GM23248 (cell line): ENCODE measurements around the gene HHIPL1. TPM values are rescaled to one million over a fixed set of nuclear protein-coding genes. Genes with fewer than 3 reads are reported as not detected.
"Not testable (repeated sequence)": the region's sequence is repeated elsewhere in the genome, so short reads cannot be mapped to it uniquely, and the experiment has no call there.

Source experiments
- DNase-seq: peaks from one replicate; pipeline ENCODE4 v3.0.0-alpha.2; 2015
- H2AFZ ChIP-seq: fragments of 200-600 bp; sonication (generic); 2 replicates; pipeline ENCODE4 v1.6.1; 2016; ENCODE audit warnings: antibody characterized with exemption
- H3F3A ChIP-seq: fragments of 200-600 bp; sonication (generic); 2 replicates; pipeline ENCODE4 v1.6.1; 2016; ENCODE audit warnings: mild to moderate bottlenecking, antibody characterized with exemption, mixed run types; ENCODE audit not compliant: insufficient read depth
- H3K27ac ChIP-seq: fragments of 200-600 bp; sonication (generic); 2 replicates; pipeline ENCODE4 v1.5.1; 2016; ENCODE audit warnings: mild to moderate bottlenecking
- H3K27me3 ChIP-seq: fragments of 200-600 bp; sonication (generic); replicated peaks from 2 replicates; pipeline ENCODE4 v1.6.1; 2016; ENCODE audit warnings: mild to moderate bottlenecking; ENCODE audit not compliant: insufficient read depth
- H3K36me3 ChIP-seq: fragments of 200-600 bp; sonication (generic); 2 replicates; pipeline ENCODE4 v1.6.1; 2016; ENCODE audit warnings: low read depth, mild to moderate bottlenecking
- H3K4me1 ChIP-seq: fragments of 200-600 bp; sonication (generic); 2 replicates; pipeline ENCODE4 v1.6.1; 2016; ENCODE audit warnings: mild to moderate bottlenecking; ENCODE audit not compliant: insufficient read depth
- H3K4me2 ChIP-seq: fragments of 200-600 bp; sonication (generic); one replicate; pipeline ENCODE4 v1.6.1; 2016; ENCODE audit warnings: mild to moderate bottlenecking; ENCODE audit not compliant: unreplicated experiment
- H3K4me3 ChIP-seq: fragments of 200-600 bp; sonication (generic); 2 replicates; pipeline ENCODE4 v1.5.1; 2016; ENCODE audit warnings: mild to moderate bottlenecking
- H3K79me2 ChIP-seq: fragments of 200-600 bp; sonication (generic); 2 replicates; pipeline ENCODE4 v1.6.1; 2016; ENCODE audit warnings: mild to moderate bottlenecking; ENCODE audit not compliant: insufficient read depth
- H3K9ac ChIP-seq: fragments of 200-600 bp; sonication (generic); 2 replicates; pipeline ENCODE4 v1.6.1; 2016; ENCODE audit warnings: mild to moderate bottlenecking
- H3K9me2 ChIP-seq: fragments of 200-600 bp; sonication (generic); 2 replicates; pipeline ENCODE4 v1.6.1; 2016; ENCODE audit warnings: mixed run types, mild to moderate bottlenecking, moderate library complexity; ENCODE audit not compliant: insufficient read depth
- H3K9me3 ChIP-seq: fragments of 200-600 bp; sonication (generic); one replicate; pipeline ENCODE4 v1.6.1; 2017; ENCODE audit warnings: low read depth
- H4K20me1 ChIP-seq: fragments of 200-600 bp; sonication (generic); 2 replicates; pipeline ENCODE4 v1.6.0; 2016; ENCODE audit not compliant: insufficient read depth
- EZH2 ChIP-seq: fragments of 200-600 bp; sonication (generic); IDR thresholded peaks from 2 replicates; pipeline ENCODE4 v1.6.1; 2018; ENCODE audit warnings: antibody characterized with exemption, mild to moderate bottlenecking; ENCODE audit not compliant: insufficient read depth, poor library complexity, severe bottlenecking
- EZH2phosphoT487 ChIP-seq: fragments of 200-600 bp; sonication (generic); IDR thresholded peaks from 2 replicates; pipeline ENCODE4 v1.6.1; 2018; ENCODE audit warnings: antibody characterized with exemption, moderate library complexity, mild to moderate bottlenecking, low read depth; ENCODE audit not compliant: insufficient read depth
- WGBS, 2 experiments: methylation state at CpG; one replicate each; pipeline ENCODE4 v1.1.6; 2015 to 2017; ENCODE audit warnings: low lambda C conversion rate in 2 of 2, low coverage in 1 of 2; ENCODE audit errors: missing lambda C conversion rate in 2 of 2; 5-methylcytosine and 5-hydroxymethylcytosine counted together
- in situ Hi-C: fragments of 300-500 bp; cut with MboI; formaldehyde crosslinking; loops from 2 replicates; pipeline ENCODE4 v1.15.0; 2020
- polyA plus RNA-seq: library from polyadenylated mRNA; unstranded; fragments of >200 nt; fragmentation: Nextera tagmentation; extraction: Ambion mirVana; gene quantifications from 2 replicates; pipeline ENCODE4 v1.2.1, GENCODE V29; 2016
- total RNA-seq: library from RNA; depleted of rRNA; stranded (reverse); fragments of >200 nt; shearing (Covaris generic); gene quantifications from 2 replicates; pipeline ENCODE4 v1.2.3, GENCODE V29; 2014

HHIPL1 gene
- total and polyA plus RNA-seq, 2 experiments from 2014 or later = 6.5 to 11.3 TPM

DNA sequence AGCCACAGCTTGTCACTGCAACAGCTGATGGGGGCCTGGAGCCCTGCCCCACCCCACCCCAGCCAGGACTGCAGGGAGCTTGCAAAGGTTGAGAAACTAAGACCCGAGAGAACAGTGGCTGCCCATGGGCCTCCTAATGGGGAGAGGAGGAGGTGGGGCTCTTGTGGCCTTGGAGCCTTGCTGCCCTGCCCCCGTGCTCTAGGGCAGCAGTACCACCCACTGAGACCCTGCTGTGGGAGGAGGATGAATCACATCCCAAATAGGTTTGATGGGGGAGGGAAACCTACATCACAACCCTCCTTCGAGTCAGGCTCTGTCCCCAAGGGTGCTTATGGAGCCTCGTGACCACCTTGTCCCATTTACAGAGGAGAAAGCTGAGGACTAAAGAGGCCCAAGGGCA lies 15.9 kb downstream of the HHIPL1 start:
- no peaks in the 10 kb centered on the region for H3K9me2 ChIP-seq
- no peak overlapping the region for H3K4me3 ChIP-seq
- H3K9ac ChIP-seq = no peak overlapping the region
- no peak for TF ChIP-seq EZH2
- no peak for TF ChIP-seq EZH2phosphoT487
- no peak overlapping the region for H3K4me2 ChIP-seq
- H3K4me1 ChIP-seq = peaks cover 9% of the 10 kb centered on the region
- H3K9me3 ChIP-seq = no peaks in the 10 kb centered on the region
- H3K27ac ChIP-seq = no peak overlapping the region
- H3K79me2 ChIP-seq = no peaks in the 10 kb centered on the region
- no peak for DNase-seq
- H3F3A ChIP-seq = no peaks in the 10 kb centered on the region
- WGBS, 2 experiments = 89 to 95% methylated on average over 4 of the region's 4 CpGs
- no peak overlapping the region for H2AFZ ChIP-seq
- H4K20me1 ChIP-seq = no peaks in the 10 kb centered on the region
- in situ Hi-C loops = no loop called here
- peaks cover 5% of the 10 kb centered on the region; the same call in 1 of the 2 replicates for H3K27me3 ChIP-seq
- H3K36me3 ChIP-seq = no peaks in the 10 kb centered on the region

GRCh38 chr14:99661206-99661605 lies 16.3 kb downstream of the HHIPL1 start:
- H3K27ac ChIP-seq, H3K27me3 ChIP-seq, H3K9me3 ChIP-seq, in situ Hi-C loops, H2AFZ ChIP-seq, H3K36me3 ChIP-seq, H3K9me2 ChIP-seq, H3K4me2 ChIP-seq, H4K20me1 ChIP-seq, H3K4me1 ChIP-seq, DNase-seq, H3F3A ChIP-seq, H3K79me2 ChIP-seq, H3K9ac ChIP-seq, H3K4me3 ChIP-seq: not testable (repeated sequence)

- Histone ChIP-seq H2AFZ (no peak overlapping the region), H3K4me2 (no peak overlapping the region), H3K27ac (no peak overlapping the region), H4K20me1 (no peaks in the 10 kb centered on the region), H3K4me3 (no peak overlapping the region), H3K9me3 (no peaks in the 10 kb centered on the region), H3K27me3 (peaks cover 5% of the 10 kb centered on the region; the same call in 1 of the 2 replicates), H3K9me2 (no peaks in the 10 kb centered on the region), H3K4me1 (peaks cover 8% of the 10 kb centered on the region), H3K9ac (no peak overlapping the region), H3K36me3 (no peaks in the 10 kb centered on the region), H3F3A (no peaks in the 10 kb centered on the region), H3K79me2 (no peaks in the 10 kb centered on the region)
- in situ Hi-C loops = no loop called here
- no peak for TF ChIP-seq EZH2
- TF ChIP-seq EZH2phosphoT487 = no peak
- DNase-seq = no peak
- 87 to 90% methylated on average over 10 of the region's 10 CpGs for whole genome bisulfite sequencing, 2 experiments
These were observed 17.9 kb downstream of the HHIPL1 start for GRCh38 chr14:99662846-99663245.

DNA sequence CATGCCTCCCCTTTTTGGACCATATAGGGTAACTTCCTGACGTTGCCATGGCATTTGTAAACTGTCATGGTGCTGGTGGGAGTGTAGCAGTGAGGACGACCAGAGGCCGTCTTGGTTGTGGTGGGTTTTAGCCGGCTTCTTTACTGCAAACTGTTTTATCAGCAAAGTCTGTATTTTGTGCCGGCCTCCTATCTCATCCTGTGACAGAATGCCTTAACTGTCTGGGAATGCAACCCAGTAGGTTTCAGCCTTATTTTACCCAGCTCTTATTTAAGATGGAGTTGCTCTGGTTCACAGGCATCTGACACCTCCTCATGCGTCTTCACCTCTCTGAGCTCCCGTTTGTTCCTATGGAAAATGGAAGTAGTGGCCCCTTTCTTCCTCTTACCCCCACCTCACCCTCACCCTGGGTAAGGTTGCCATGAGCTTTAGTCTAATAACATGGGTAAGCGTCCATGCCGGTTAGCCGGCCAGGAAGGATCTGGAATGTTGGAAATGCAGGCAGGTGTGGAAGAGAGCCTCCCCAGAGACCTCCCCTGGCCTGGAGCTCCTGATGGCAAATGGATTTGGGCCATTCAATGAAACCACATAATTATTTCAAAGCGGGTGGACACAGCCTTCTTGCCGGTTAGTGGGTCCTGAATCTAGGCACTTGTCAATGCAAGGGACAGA lies 18.6 kb downstream of the HHIPL1 start:
- Histone ChIP-seq H2AFZ (no peak overlapping the region), H3K9me3 (no peaks in the 10 kb centered on the region), H3K27ac (no peak overlapping the region), H4K20me1 (no peaks in the 10 kb centered on the region), H3K27me3 (peaks cover 5% of the 10 kb centered on the region; the same call in 1 of the 2 replicates), H3K9me2 (no peaks in the 10 kb centered on the region), H3K4me1 (peaks cover 8% of the 10 kb centered on the region), H3K4me2 (no peak overlapping the region), H3K79me2 (no peaks in the 10 kb centered on the region), H3K36me3 (no peaks in the 10 kb centered on the region), H3K9ac (no peak overlapping the region), H3K4me3 (no peak overlapping the region), H3F3A (no peaks in the 10 kb centered on the region)
- TF ChIP-seq EZH2phosphoT487 (no peak), EZH2 (no peak)
- in situ Hi-C loops = no loop called here
- 91 to 93% methylated on average over 12 of the region's 12 CpGs for WGBS, 2 experiments
- DNase-seq = no peak
